ENCODE measurements around the gene PSEN2. TPM values are rescaled to one million over a fixed set of nuclear protein-coding genes. Genes with fewer than 3 reads are reported as not detected.

The PSEN2 gene
- total RNA-seq, 1 experiment from 2014 or later: 17.4 TPM

DNA sequence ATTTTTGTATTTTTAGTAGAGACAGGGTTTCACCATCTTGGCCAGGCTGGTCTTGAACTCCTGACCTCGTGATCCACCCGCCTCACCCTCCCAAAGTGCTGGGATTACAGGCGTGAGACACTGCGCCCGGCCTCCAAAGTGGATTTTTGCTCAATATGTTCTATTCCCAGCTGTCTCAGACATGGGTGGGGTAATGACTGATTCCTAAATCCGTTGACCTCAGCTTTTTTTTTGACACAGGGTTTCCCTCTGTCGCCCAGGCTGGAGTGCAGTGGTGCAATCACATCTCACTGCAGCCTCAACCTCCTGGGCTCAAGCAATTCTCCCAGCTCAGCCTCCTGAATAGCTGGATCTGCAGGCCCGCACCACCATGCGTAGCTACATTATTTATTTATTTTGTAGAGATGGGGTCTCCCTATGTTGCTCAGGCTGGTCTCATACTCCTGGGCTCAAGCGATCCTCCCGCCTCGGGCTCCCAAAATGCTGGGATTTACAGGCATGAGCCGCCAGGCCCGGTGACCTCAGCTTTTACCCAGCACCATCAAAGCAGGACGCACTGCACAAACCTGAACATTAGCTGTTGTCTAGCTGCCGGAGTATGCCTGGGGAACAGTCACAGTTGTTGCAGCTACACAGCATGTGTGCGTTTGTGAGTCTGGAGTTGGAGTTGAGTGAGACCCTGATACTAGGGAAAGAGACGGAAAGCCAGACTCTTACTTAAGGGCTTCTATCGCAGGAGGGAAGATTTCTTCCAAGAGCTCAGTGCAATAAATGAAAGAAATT, 43.7 kb upstream of the PSEN2 start:
- Mint-ChIP-seq H3K27me3 (ENCODE audit: low read depth) (peaks cover 5% of the 10 kb centered on the region), H3K27ac (peak overlapping the region in 1 of 3 experiments; percentile 80; a peak in 3 of 7 replicates), H3K4me1 (peaks cover 9 to 17% of the 10 kb centered on the region in 2 experiments), H3K9me3 (peaks cover 4% of the 10 kb centered on the region in 2 experiments; a peak in 3 of 5 replicates), H3K4me3 (no peak overlapping the region), H3K36me3 (ENCODE audit: insufficient read depth in 1 of 3, low read depth in 3 of 3) (0 out of 7 replicates have a peak, but pooled peaks cover 0 to 3% (median 0%) of the 10 kb centered on the region in 3 experiments)
- H2BK20ac ChIP-seq (ENCODE audit: low read depth, low read length, poor library complexity, severe bottlenecking): no peak overlapping the region
- H2BK5ac ChIP-seq (ENCODE audit: insufficient read length, low read length): no peak overlapping the region
- H3K23me2 ChIP-seq (ENCODE audit: insufficient read length, low read depth, low read length, poor library complexity, severe bottlenecking): no peaks in the 10 kb centered on the region
- H3K23ac ChIP-seq (ENCODE audit: insufficient read length, low read depth, low read length): no peak overlapping the region
- H3K4me1 ChIP-seq (ENCODE audit: insufficient read depth, low read length): no peaks in the 10 kb centered on the region
- no peak overlapping the region for H3K9ac ChIP-seq (ENCODE audit: extremely low read depth, insufficient read length, low read length)
- no peak overlapping the region for H2AK5ac ChIP-seq (ENCODE audit: insufficient read length, low read length)
- H2BK120ac ChIP-seq (ENCODE audit: low read depth, low read length, poor library complexity, severe bottlenecking): no peak overlapping the region
- H2BK15ac ChIP-seq (ENCODE audit: low read depth, low read length): no peak overlapping the region
- H3T11ph ChIP-seq (ENCODE audit: low read length): no peak overlapping the region
- H3K56ac ChIP-seq (ENCODE audit: insufficient read length, low read depth, low read length): no peak overlapping the region
- no peak overlapping the region for H4K91ac ChIP-seq (ENCODE audit: insufficient read length, low read depth, low read length)
- no peak for TF ChIP-seq CTCF (conservative IDR thresholded peaks at IDR 0.05)
- H4K5ac ChIP-seq (ENCODE audit: insufficient read length, low read depth, low read length): no peak overlapping the region
- H3K9me3 ChIP-seq (ENCODE audit: control insufficient read depth, low read depth, low read length): no peaks in the 10 kb centered on the region
- no peak overlapping the region for H3K14ac ChIP-seq (ENCODE audit: insufficient read depth, low read length)
- H3K79me2 ChIP-seq (ENCODE audit: insufficient read depth, low read length): no peaks in the 10 kb centered on the region
- no peak overlapping the region for H3K18ac ChIP-seq (ENCODE audit: insufficient read length, low read depth, low read length)
- H2AFZ ChIP-seq (ENCODE audit: low read length): no peak overlapping the region
- no peaks in the 10 kb centered on the region for H3K79me1 ChIP-seq (ENCODE audit: insufficient read depth, low read depth, low read length, poor library complexity, severe bottlenecking)
- no peak overlapping the region for H3K4ac ChIP-seq (ENCODE audit: low read depth, low read length)
- no peaks in the 10 kb centered on the region for H3K27me3 ChIP-seq (ENCODE audit: insufficient read depth, low read length)
- no CpG with 5 or more reads among the region's 19 CpGs for WGBS (ENCODE audit: extremely low coverage, insufficient read length, low lambda C conversion rate)
- H3K4me2 ChIP-seq (ENCODE audit: insufficient read depth, insufficient read length, low read length): no peak overlapping the region
- no peak for DNase-seq
- no peak overlapping the region for H4K8ac ChIP-seq (replicated peaks; ENCODE audit: insufficient read length, low read depth, low read length)
- H4K20me1 ChIP-seq (ENCODE audit: control insufficient read depth, insufficient read depth, insufficient read length): no peaks in the 10 kb centered on the region
- no peak overlapping the region for H2BK12ac ChIP-seq (ENCODE audit: insufficient read length, low read depth, low read length)
- no peak overlapping the region for H3K27ac ChIP-seq (ENCODE audit: insufficient read length, low read depth, low read length)
